ENCODE measurements around the gene PDZRN3. TPM values are rescaled to one million over a fixed set of nuclear protein-coding genes. Genes with fewer than 3 reads are reported as not detected.

PDZRN3 gene
- total and polyA plus RNA-seq, 4 donors = 33.6 to 86.3 (median 52.6) TPM

GRCh38 chr3:73525591-73525990 is 99.2 kb downstream of the PDZRN3 start:
- H3K36me3 ChIP-seq (ENCODE audit: control insufficient read depth in 1 of 2, insufficient read depth in 2 of 2, low read length in 1 of 2) = no peaks in the 10 kb centered on the region
- H3K27ac ChIP-seq (ENCODE audit: low read depth in 1 of 2, low read length in 2 of 2) = no peak overlapping the region
- H3K9me3 ChIP-seq (ENCODE audit: control insufficient read depth, low read length) = no peaks in the 10 kb centered on the region
- 82 to 87% methylated on average over 6 of the region's 6 CpGs for WGBS, 2 donors
- H3K4me1 ChIP-seq (ENCODE audit: control insufficient read depth in 1 of 2, insufficient read depth in 2 of 2, low read length in 2 of 2) = peaks cover 4 to 10% of the 10 kb centered on the region in 2 donors
- H3K27me3 ChIP-seq (ENCODE audit: control insufficient read depth in 1 of 2, insufficient read depth in 2 of 2, low read length in 1 of 2) = no peaks in the 10 kb centered on the region
- DNase-seq = no peak
- ATAC-seq (ENCODE audit: low FRiP score) = no peak
- no peak overlapping the region for H3K4me3 ChIP-seq (ENCODE audit: low read length in 2 of 2)
- intact Hi-C loops (cut with DNase I) = loop anchor here in 1 of 2 donors (5.0 kb wide), 1 partner anchor 307 kb away; no protein-coding TSS in a partner anchor

- intact Hi-C loops (cut with DNase I) = loop anchor here in 1 of 2 donors (5.0 kb wide), 1 partner anchor 324 kb away; no protein-coding TSS in a partner anchor
Observed at GRCh38 chr3:73523661-73524060, 101.1 kb downstream of the PDZRN3 start.

GRCh38 chr3:73521734-73522336 is 102.9 kb downstream of the PDZRN3 start:
- ATAC-seq (ENCODE audit: low FRiP score) = no peak
- intact Hi-C loops (cut with DNase I) = loop anchor here in 1 of 2 donors (5.0 kb wide), 1 partner anchor 325 kb away; no protein-coding TSS in a partner anchor
- WGBS, 2 donors = 56 to 63% methylated on average over 7 of the region's 7 CpGs
- H3K27ac ChIP-seq (ENCODE audit: low read depth in 1 of 2, low read length in 2 of 2) = peak overlapping the region in 1 of 2 donors; percentile 30
- H3K4me1 ChIP-seq (ENCODE audit: control insufficient read depth in 1 of 2, insufficient read depth in 2 of 2, low read length in 2 of 2) = peaks cover 7% of the 10 kb centered on the region in 2 donors
- H3K9me3 ChIP-seq (ENCODE audit: control insufficient read depth, low read length) = no peaks in the 10 kb centered on the region
- peak overlapping the region in 1 of 2 donors; percentile 6 for H3K4me3 ChIP-seq (ENCODE audit: low read length in 2 of 2)
- no peaks in the 10 kb centered on the region for H3K27me3 ChIP-seq (ENCODE audit: control insufficient read depth in 1 of 2, insufficient read depth in 2 of 2, low read length in 1 of 2)
- no peaks in the 10 kb centered on the region for H3K36me3 ChIP-seq (ENCODE audit: control insufficient read depth in 1 of 2, insufficient read depth in 2 of 2, low read length in 1 of 2)
- DNase-seq = no peak

More at GRCh38 chr3:73523661-73524060, 101.1 kb downstream of the PDZRN3 start:
- 31 to 38% methylated on average over 2 of the region's 2 CpGs for WGBS, 2 donors
- H3K27me3 ChIP-seq (ENCODE audit: control insufficient read depth in 1 of 2, insufficient read depth in 2 of 2, low read length in 1 of 2) = no peaks in the 10 kb centered on the region
- H3K4me1 ChIP-seq (ENCODE audit: control insufficient read depth in 1 of 2, insufficient read depth in 2 of 2, low read length in 2 of 2) = peaks cover 6 to 10% of the 10 kb centered on the region in 2 donors
- DNase-seq = no peak
- no peak for ATAC-seq (ENCODE audit: low FRiP score)
- no peak overlapping the region for H3K4me3 ChIP-seq (ENCODE audit: low read length in 2 of 2)
- no peaks in the 10 kb centered on the region for H3K36me3 ChIP-seq (ENCODE audit: control insufficient read depth in 1 of 2, insufficient read depth in 2 of 2, low read length in 1 of 2)
- peak overlapping the region in 1 of 2 donors; percentile 52 for H3K27ac ChIP-seq (ENCODE audit: low read depth in 1 of 2, low read length in 2 of 2)
- H3K9me3 ChIP-seq (ENCODE audit: control insufficient read depth, low read length) = no peaks in the 10 kb centered on the region

- Histone ChIP-seq H3K36me3 (ENCODE audit: control insufficient read depth in 1 of 2, insufficient read depth in 2 of 2, low read length in 1 of 2) (no peaks in the 10 kb centered on the region), H3K27ac (ENCODE audit: low read depth in 1 of 2, low read length in 2 of 2) (peak overlapping the region; percentile 62 to 87), H3K4me3 (ENCODE audit: low read length in 2 of 2) (no peak overlapping the region), H3K27me3 (ENCODE audit: control insufficient read depth in 1 of 2, insufficient read depth in 2 of 2, low read length in 1 of 2) (no peaks in the 10 kb centered on the region), H3K4me1 (ENCODE audit: control insufficient read depth in 1 of 2, insufficient read depth in 2 of 2, low read length in 2 of 2) (peaks cover 7 to 8% of the 10 kb centered on the region in 2 donors), H3K9me3 (ENCODE audit: control insufficient read depth, low read length) (no peaks in the 10 kb centered on the region)
- intact Hi-C loops (cut with DNase I) = loop anchor here in 1 of 2 donors (5.0 kb wide), 1 partner anchor 326 kb away; no protein-coding TSS in a partner anchor
- peak in 1 of 2 donors; percentile 71 for DNase-seq
- WGBS, 2 donors = 3 to 7% methylated on average over 13 of the region's 13 CpGs
- peak; percentile 85 for ATAC-seq (ENCODE audit: low FRiP score)
Observed at GRCh38 chr3:73520931-73521461, 103.7 kb downstream of the PDZRN3 start.

DNA sequence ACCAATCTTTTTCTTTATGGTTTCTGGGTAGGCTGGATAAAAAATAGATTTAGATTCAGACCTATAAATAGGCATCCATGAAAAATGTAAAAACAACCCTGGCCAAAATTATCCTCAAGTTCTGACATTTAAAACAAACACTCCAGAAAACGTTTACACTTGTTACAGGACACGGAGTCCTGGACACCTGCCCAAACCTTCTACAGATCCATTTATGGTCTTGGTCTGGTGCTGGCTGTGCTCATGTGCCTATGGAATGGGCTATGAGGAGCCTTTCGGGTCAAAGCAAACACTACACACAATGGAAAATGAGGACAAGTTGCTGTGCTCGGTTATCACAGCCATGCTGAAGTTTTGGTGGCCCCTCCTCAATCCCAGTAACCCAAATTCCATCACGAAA is 108.1 kb downstream of the PDZRN3 start:
- H3K27ac ChIP-seq (ENCODE audit: low read depth in 1 of 2, low read length in 2 of 2) = peak overlapping the region; percentile 70 to 97
- no peaks in the 10 kb centered on the region for H3K36me3 ChIP-seq (ENCODE audit: control insufficient read depth in 1 of 2, insufficient read depth in 2 of 2, low read length in 1 of 2)
- H3K27me3 ChIP-seq (ENCODE audit: control insufficient read depth in 1 of 2, insufficient read depth in 2 of 2, low read length in 1 of 2) = no peaks in the 10 kb centered on the region
- 3 to 7% methylated on average over 5 of the region's 5 CpGs for WGBS, 2 donors
- H3K9me3 ChIP-seq (ENCODE audit: control insufficient read depth, low read length) = no peaks in the 10 kb centered on the region
- DNase-seq = peak in 1 of 2 donors; percentile 64
- ATAC-seq (ENCODE audit: low FRiP score) = peak; percentile 45
- H3K4me3 ChIP-seq (ENCODE audit: low read length in 2 of 2) = no peak overlapping the region
- H3K4me1 ChIP-seq (ENCODE audit: control insufficient read depth in 1 of 2, insufficient read depth in 2 of 2, low read length in 2 of 2) = peaks cover 7 to 8% of the 10 kb centered on the region in 2 donors
- intact Hi-C loops (cut with DNase I) = no loop called here

DNA sequence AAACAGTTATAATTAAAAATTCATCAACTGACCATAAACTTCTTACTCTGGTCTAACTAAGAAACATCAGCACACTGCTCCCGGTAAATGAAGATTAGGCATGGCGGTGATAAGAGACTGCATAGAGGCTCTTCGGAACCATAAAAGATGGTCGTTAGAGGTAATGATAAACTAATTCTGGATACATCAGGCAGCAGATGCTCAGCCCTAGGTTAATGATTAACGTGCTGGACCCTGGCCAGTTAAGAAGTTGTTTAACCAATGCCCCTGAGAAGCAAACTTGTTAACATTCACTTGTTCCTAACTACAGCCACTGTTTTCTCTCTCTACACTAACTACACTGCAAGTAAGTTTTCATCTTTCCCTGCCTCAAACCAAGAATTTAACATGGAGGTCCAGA is 111.5 kb downstream of the PDZRN3 start:
- intact Hi-C loops (cut with DNase I) = loop anchor here (5.0 kb wide), 1 partner anchor 109 kb away; the partner anchor contains the start of gene PDZRN3 (in 2 of the 2)
- DNase-seq = no peak
- no peaks in the 10 kb centered on the region for H3K27me3 ChIP-seq (ENCODE audit: control insufficient read depth in 1 of 2, insufficient read depth in 2 of 2, low read length in 1 of 2)
- H3K27ac ChIP-seq (ENCODE audit: low read depth in 1 of 2, low read length in 2 of 2) = peak overlapping the region in 1 of 2 donors; percentile 44
- peaks cover 5 to 18% of the 10 kb centered on the region in 2 donors for H3K4me1 ChIP-seq (ENCODE audit: control insufficient read depth in 1 of 2, insufficient read depth in 2 of 2, low read length in 2 of 2)
- ATAC-seq (ENCODE audit: low FRiP score) = no peak
- H3K9me3 ChIP-seq (ENCODE audit: control insufficient read depth, low read length) = no peaks in the 10 kb centered on the region
- no peak overlapping the region for H3K4me3 ChIP-seq (ENCODE audit: low read length in 2 of 2)
- 78% methylated on average over 5 of the region's 5 CpGs for WGBS, 2 donors
- H3K36me3 ChIP-seq (ENCODE audit: control insufficient read depth in 1 of 2, insufficient read depth in 2 of 2, low read length in 1 of 2) = no peaks in the 10 kb centered on the region

DNA sequence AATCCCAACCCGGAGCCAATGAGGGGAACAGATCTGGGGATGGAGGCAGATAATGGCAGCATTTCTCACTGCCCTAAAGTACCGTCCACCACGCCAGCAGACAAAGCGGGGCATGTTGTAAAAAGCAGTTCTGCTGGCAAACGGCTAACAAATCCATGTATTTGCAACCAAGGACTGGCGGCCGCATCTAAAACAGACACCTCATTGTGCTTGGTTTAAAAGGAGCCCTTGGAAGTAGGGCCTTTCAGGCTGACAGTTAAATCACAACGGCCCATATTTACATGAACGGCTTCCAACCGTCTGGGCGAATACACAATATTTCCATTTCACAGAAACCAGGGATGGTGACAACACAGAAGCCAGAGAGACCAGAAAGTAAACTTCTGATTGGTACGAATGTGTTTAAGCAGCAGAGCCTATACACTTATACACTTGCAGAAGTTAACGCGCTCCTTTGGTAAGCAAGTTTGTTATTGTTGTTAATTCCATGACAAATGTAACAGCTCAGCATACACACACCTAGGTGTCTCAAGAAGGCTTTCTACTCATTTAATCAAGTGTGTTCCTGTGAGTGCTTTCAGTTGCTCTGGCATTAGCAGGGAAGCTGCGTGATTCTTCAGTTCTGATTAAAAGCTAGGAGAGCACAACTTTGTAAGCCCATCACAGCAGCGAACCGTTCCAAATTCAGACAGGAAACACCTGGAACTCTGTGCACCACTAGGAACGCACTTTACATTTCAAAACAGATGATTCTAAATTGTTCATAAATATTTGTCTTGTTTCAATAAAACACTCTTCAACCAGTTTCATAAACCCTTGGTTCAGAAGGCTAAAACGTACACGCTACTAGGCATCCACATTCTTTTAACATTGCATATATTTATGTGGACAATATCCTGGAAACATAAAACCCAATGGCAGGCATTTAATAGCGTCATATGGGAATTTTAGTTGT is 112.9 kb downstream of the PDZRN3 start:
- no peaks in the 10 kb centered on the region for H3K9me3 ChIP-seq (ENCODE audit: control insufficient read depth, low read length)
- no peak overlapping the region for H3K4me3 ChIP-seq (ENCODE audit: low read length in 2 of 2)
- peaks cover 4 to 18% of the 10 kb centered on the region in 2 donors for H3K4me1 ChIP-seq (ENCODE audit: control insufficient read depth in 1 of 2, insufficient read depth in 2 of 2, low read length in 2 of 2)
- peak overlapping the region; percentile 78 to 86 for H3K27ac ChIP-seq (ENCODE audit: low read depth in 1 of 2, low read length in 2 of 2)
- intact Hi-C loops (cut with DNase I) = loop anchor here (5.0 kb wide), 1 partner anchor 110 kb away; the partner anchor contains the start of gene PDZRN3 (in 2 of the 2)
- no peaks in the 10 kb centered on the region for H3K27me3 ChIP-seq (ENCODE audit: control insufficient read depth in 1 of 2, insufficient read depth in 2 of 2, low read length in 1 of 2)
- no peaks in the 10 kb centered on the region for H3K36me3 ChIP-seq (ENCODE audit: control insufficient read depth in 1 of 2, insufficient read depth in 2 of 2, low read length in 1 of 2)
- WGBS, 2 donors = 6 to 12% methylated on average over 21 of the region's 21 CpGs
- ATAC-seq (ENCODE audit: low FRiP score) = peak; percentile 45
- no peak for DNase-seq

GRCh38 chr3:73510784-73511183 is 114.0 kb downstream of the PDZRN3 start:
- intact Hi-C loops (cut with DNase I) = loop anchor here (5.0 kb wide), 1 partner anchor 112 kb away; the partner anchor contains the start of gene PDZRN3 (in 2 of the 2)
- Histone ChIP-seq H3K27ac (ENCODE audit: low read depth in 1 of 2, low read length in 2 of 2) (peak overlapping the region in 1 of 2 donors; percentile 78), H3K4me1 (ENCODE audit: control insufficient read depth in 1 of 2, insufficient read depth in 2 of 2, low read length in 2 of 2) (peaks cover 3 to 18% of the 10 kb centered on the region in 2 donors), H3K27me3 (ENCODE audit: control insufficient read depth in 1 of 2, insufficient read depth in 2 of 2, low read length in 1 of 2) (no peaks in the 10 kb centered on the region), H3K36me3 (ENCODE audit: control insufficient read depth in 1 of 2, insufficient read depth in 2 of 2, low read length in 1 of 2) (no peaks in the 10 kb centered on the region), H3K9me3 (ENCODE audit: control insufficient read depth, low read length) (no peaks in the 10 kb centered on the region), H3K4me3 (ENCODE audit: low read length in 2 of 2) (no peak overlapping the region)
- no peak for ATAC-seq (ENCODE audit: low FRiP score)
- no peak for DNase-seq
- 73 to 80% methylated on average over 3 of the region's 3 CpGs for WGBS, 2 donors

All from aorta (tissue), 5 donors.